HEK293 (cell line): Measurements from ENCODE around the gene PLEKHG5.
A peak's percentile ranks its signal among the peaks of the same experiment; 100 is the strongest.

Source experiments
- GLI2 ChIP-seq: fragments of 450-650 bp; formaldehyde crosslinking; IDR thresholded peaks from 2 replicates; pipeline ENCODE4; 2017; ENCODE audit warnings: missing biosample characterization, missing genetic modification characterization, low read depth, borderline replicate concordance
- HIC1 ChIP-seq: fragments of 450-650 bp; formaldehyde crosslinking; IDR thresholded peaks from 2 replicates; pipeline ENCODE4 v1.5.1; 2016; ENCODE audit warnings: missing biosample characterization, missing genetic modification characterization
- HOXC10 ChIP-seq: sonication (generic); formaldehyde crosslinking; IDR thresholded peaks from 2 replicates; pipeline ENCODE4 v1.8.1; 2023; ENCODE audit warnings: mild to moderate bottlenecking, missing genetic modification reagents
- HOXD13 ChIP-seq: sonication (generic); formaldehyde crosslinking; IDR thresholded peaks from 2 replicates; pipeline ENCODE4 v1.8.0; 2022; ENCODE audit warnings: missing genetic modification reagents, borderline replicate concordance
- MEIS1 ChIP-seq: sonication (generic); formaldehyde crosslinking; IDR thresholded peaks from 2 replicates; pipeline ENCODE4 v1.8.1; 2022; ENCODE audit warnings: missing genetic modification reagents, mild to moderate bottlenecking, borderline replicate concordance
- SP7 ChIP-seq: fragments of 450-650 bp; formaldehyde crosslinking; IDR thresholded peaks from 2 replicates; pipeline ENCODE4 v1.5.1; 2016; ENCODE audit warnings: missing biosample characterization, missing genetic modification characterization
- WT1 ChIP-seq: fragments of 450-650 bp; formaldehyde crosslinking; IDR thresholded peaks from 2 replicates; pipeline ENCODE4 v1.5.1; 2016; ENCODE audit warnings: missing biosample characterization, missing genetic modification characterization
- ZEB2 ChIP-seq: fragments of 450-650 bp; formaldehyde crosslinking; IDR thresholded peaks from 2 replicates; pipeline ENCODE4 v1.5.1; 2016; ENCODE audit warnings: missing biosample characterization, missing genetic modification characterization
- ZFHX2 ChIP-seq: fragments of 450-650 bp; formaldehyde crosslinking; conservative IDR thresholded peaks from 2 replicates; pipeline ENCODE4 v1.5.1; 2016; ENCODE audit warnings: missing biosample characterization, missing genetic modification characterization
- ZNF132 ChIP-seq: fragments of 450-650 bp; formaldehyde crosslinking; IDR thresholded peaks from 2 replicates; pipeline ENCODE4 v1.5.1; 2017; ENCODE audit warnings: missing biosample characterization, missing genetic modification characterization, borderline replicate concordance
- ZNF138 ChIP-seq: fragments of 450-650 bp; formaldehyde crosslinking; IDR thresholded peaks from 2 replicates; pipeline ENCODE4 v1.5.1; 2016; ENCODE audit warnings: missing biosample characterization, missing genetic modification characterization, borderline replicate concordance
- ZNF214 ChIP-seq: fragments of 450-650 bp; formaldehyde crosslinking; IDR thresholded peaks from 2 replicates; pipeline ENCODE4 v1.5.1; 2017; ENCODE audit warnings: missing biosample characterization, mild to moderate bottlenecking, missing genetic modification characterization, borderline replicate concordance
- ZNF354C ChIP-seq: fragments of 450-650 bp; formaldehyde crosslinking; IDR thresholded peaks from 2 replicates; pipeline ENCODE4 v1.5.1; 2016; ENCODE audit warnings: missing biosample characterization, missing genetic modification characterization, low read depth, borderline replicate concordance
- ZNF366 ChIP-seq: fragments of 450-650 bp; formaldehyde crosslinking; conservative IDR thresholded peaks from 2 replicates; pipeline ENCODE4 v1.5.1; 2016; ENCODE audit warnings: missing biosample characterization, missing genetic modification characterization
- ZNF37A ChIP-seq: fragments of 450-650 bp; IDR thresholded peaks from 2 replicates; pipeline ENCODE4 v1.5.1; 2018; ENCODE audit warnings: missing biosample characterization, missing genetic modification characterization
- ZNF394 ChIP-seq: fragments of 450-650 bp; formaldehyde crosslinking; IDR thresholded peaks from 2 replicates; pipeline ENCODE4 v1.5.1; 2016; ENCODE audit warnings: missing biosample characterization, missing genetic modification characterization, mild to moderate bottlenecking, moderate library complexity, borderline replicate concordance
- ZNF404 ChIP-seq: fragments of 450-650 bp; formaldehyde crosslinking; IDR thresholded peaks from 2 replicates; pipeline ENCODE4 v1.5.1; 2017; ENCODE audit warnings: missing biosample characterization, missing genetic modification characterization
- ZNF521 ChIP-seq: fragments of 450-650 bp; formaldehyde crosslinking; IDR thresholded peaks from 2 replicates; pipeline ENCODE4 v1.5.1; 2017; ENCODE audit warnings: missing biosample characterization, mild to moderate bottlenecking, missing genetic modification characterization
- ZNF548 ChIP-seq: fragments of 450-650 bp; formaldehyde crosslinking; IDR thresholded peaks from 2 replicates; pipeline ENCODE4 v1.5.1; 2016; ENCODE audit warnings: missing biosample characterization, missing genetic modification characterization
- ZNF596 ChIP-seq: fragments of 450-650 bp; IDR thresholded peaks from 2 replicates; pipeline ENCODE4 v1.5.0; 2018; ENCODE audit warnings: missing biosample characterization, mild to moderate bottlenecking, missing genetic modification characterization, moderate library complexity
- ZNF600 ChIP-seq: fragments of 450-650 bp; formaldehyde crosslinking; IDR thresholded peaks from 2 replicates; pipeline ENCODE4 v1.5.1; 2016; ENCODE audit warnings: missing biosample characterization, missing genetic modification characterization
- ZNF654 ChIP-seq: fragments of 450-650 bp; formaldehyde crosslinking; IDR thresholded peaks from 2 replicates; pipeline ENCODE4 v1.5.1; 2016; ENCODE audit warnings: low read depth, missing biosample characterization, missing genetic modification characterization
- ZNF660 ChIP-seq: fragments of 450-650 bp; IDR thresholded peaks from 2 replicates; pipeline ENCODE4 v1.5.1; 2018; ENCODE audit warnings: missing biosample characterization, mild to moderate bottlenecking, missing genetic modification characterization
- ZNF785 ChIP-seq: fragments of 450-650 bp; formaldehyde crosslinking; IDR thresholded peaks from 2 replicates; pipeline ENCODE4 v1.5.1; 2016; ENCODE audit warnings: missing biosample characterization, missing genetic modification characterization
- ZNF830 ChIP-seq: fragments of 450-650 bp; IDR thresholded peaks from 2 replicates; pipeline ENCODE4 v1.5.0; 2018; ENCODE audit warnings: missing biosample characterization, missing genetic modification characterization, low read depth, mild to moderate bottlenecking, moderate library complexity
- TF ChIP-seq, protein P1 (sequence below): fragments of 450-650 bp; formaldehyde crosslinking; IDR thresholded peaks from 2 replicates; pipeline ENCODE4 v1.5.1; 2016; ENCODE audit warnings: missing biosample characterization, missing genetic modification characterization
- TF ChIP-seq, protein P2 (sequence below): fragments of 450-650 bp; formaldehyde crosslinking; IDR thresholded peaks from 2 replicates; pipeline ENCODE4 v1.5.0; 2017; ENCODE audit warnings: missing biosample characterization, missing genetic modification characterization, borderline replicate concordance
- TF ChIP-seq, protein P3 (sequence below): fragments of 450-650 bp; formaldehyde crosslinking; IDR thresholded peaks from 2 replicates; pipeline ENCODE4 v1.5.1; 2016; ENCODE audit warnings: missing biosample characterization, missing genetic modification characterization
- TF ChIP-seq, protein P4 (sequence below): fragments of 450-650 bp; formaldehyde crosslinking; IDR thresholded peaks from 2 replicates; pipeline ENCODE4 v1.5.1; 2017; ENCODE audit warnings: missing biosample characterization, missing genetic modification characterization

The PLEKHG5 gene

GRCh38 chr1:6475381-6476133 is 15.9 kb downstream of the PLEKHG5 start (continued):
- TF ChIP-seq, protein P1, sequence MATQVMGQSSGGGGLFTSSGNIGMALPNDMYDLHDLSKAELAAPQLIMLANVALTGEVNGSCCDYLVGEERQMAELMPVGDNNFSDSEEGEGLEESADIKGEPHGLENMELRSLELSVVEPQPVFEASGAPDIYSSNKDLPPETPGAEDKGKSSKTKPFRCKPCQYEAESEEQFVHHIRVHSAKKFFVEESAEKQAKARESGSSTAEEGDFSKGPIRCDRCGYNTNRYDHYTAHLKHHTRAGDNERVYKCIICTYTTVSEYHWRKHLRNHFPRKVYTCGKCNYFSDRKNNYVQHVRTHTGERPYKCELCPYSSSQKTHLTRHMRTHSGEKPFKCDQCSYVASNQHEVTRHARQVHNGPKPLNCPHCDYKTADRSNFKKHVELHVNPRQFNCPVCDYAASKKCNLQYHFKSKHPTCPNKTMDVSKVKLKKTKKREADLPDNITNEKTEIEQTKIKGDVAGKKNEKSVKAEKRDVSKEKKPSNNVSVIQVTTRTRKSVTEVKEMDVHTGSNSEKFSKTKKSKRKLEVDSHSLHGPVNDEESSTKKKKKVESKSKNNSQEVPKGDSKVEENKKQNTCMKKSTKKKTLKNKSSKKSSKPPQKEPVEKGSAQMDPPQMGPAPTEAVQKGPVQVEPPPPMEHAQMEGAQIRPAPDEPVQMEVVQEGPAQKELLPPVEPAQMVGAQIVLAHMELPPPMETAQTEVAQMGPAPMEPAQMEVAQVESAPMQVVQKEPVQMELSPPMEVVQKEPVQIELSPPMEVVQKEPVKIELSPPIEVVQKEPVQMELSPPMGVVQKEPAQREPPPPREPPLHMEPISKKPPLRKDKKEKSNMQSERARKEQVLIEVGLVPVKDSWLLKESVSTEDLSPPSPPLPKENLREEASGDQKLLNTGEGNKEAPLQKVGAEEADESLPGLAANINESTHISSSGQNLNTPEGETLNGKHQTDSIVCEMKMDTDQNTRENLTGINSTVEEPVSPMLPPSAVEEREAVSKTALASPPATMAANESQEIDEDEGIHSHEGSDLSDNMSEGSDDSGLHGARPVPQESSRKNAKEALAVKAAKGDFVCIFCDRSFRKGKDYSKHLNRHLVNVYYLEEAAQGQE (tag by site-specific recombination) = no peak
- TF ChIP-seq, protein P2, sequence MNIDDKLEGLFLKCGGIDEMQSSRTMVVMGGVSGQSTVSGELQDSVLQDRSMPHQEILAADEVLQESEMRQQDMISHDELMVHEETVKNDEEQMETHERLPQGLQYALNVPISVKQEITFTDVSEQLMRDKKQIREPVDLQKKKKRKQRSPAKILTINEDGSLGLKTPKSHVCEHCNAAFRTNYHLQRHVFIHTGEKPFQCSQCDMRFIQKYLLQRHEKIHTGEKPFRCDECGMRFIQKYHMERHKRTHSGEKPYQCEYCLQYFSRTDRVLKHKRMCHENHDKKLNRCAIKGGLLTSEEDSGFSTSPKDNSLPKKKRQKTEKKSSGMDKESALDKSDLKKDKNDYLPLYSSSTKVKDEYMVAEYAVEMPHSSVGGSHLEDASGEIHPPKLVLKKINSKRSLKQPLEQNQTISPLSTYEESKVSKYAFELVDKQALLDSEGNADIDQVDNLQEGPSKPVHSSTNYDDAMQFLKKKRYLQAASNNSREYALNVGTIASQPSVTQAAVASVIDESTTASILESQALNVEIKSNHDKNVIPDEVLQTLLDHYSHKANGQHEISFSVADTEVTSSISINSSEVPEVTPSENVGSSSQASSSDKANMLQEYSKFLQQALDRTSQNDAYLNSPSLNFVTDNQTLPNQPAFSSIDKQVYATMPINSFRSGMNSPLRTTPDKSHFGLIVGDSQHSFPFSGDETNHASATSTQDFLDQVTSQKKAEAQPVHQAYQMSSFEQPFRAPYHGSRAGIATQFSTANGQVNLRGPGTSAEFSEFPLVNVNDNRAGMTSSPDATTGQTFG (tag by site-specific recombination) = no peak
- TF ChIP-seq ZNF785 (no peak), ZFHX2 (tag by site-specific recombination) (peak; percentile 81), ZNF366 (no peak), ZEB2 (tag by site-specific recombination) (peak; percentile 80), SP7 (tag by site-specific recombination) (peak; percentile 59), WT1 (tag by site-specific recombination) (no peak), HIC1 (tag by site-specific recombination) (no peak), ZNF132 (no peak), ZNF354C (no peak), ZNF138 (no peak), HOXD13 (CRISPR knock-in tag) (no peak), ZNF830 (no peak), HOXC10 (CRISPR knock-in tag) (no peak), ZNF548 (tag by site-specific recombination) (no peak), ZNF214 (no peak), ZNF37A (tag by site-specific recombination) (no peak), ZNF404 (no peak), ZNF660 (tag by site-specific recombination) (no peak), ZNF521 (tag by site-specific recombination) (no peak), ZNF596 (tag by site-specific recombination) (no peak), ZNF394 (no peak), ZNF600 (tag by site-specific recombination) (peak; percentile 80), GLI2 (tag by site-specific recombination) (no peak), MEIS1 (no peak), ZNF654 (tag by site-specific recombination) (no peak)
- TF ChIP-seq, protein P3, sequence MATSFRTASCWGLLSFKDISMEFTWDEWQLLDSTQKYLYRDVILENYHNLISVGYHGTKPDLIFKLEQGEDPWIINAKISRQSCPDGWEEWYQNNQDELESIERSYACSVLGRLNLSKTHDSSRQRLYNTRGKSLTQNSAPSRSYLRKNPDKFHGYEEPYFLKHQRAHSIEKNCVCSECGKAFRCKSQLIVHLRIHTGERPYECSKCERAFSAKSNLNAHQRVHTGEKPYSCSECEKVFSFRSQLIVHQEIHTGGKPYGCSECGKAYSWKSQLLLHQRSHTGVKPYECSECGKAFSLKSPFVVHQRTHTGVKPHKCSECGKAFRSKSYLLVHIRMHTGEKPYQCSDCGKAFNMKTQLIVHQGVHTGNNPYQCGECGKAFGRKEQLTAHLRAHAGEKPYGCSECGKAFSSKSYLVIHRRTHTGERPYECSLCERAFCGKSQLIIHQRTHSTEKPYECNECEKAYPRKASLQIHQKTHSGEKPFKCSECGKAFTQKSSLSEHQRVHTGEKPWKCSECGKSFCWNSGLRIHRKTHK (tag by site-specific recombination) = no peak
- TF ChIP-seq, protein P4, sequence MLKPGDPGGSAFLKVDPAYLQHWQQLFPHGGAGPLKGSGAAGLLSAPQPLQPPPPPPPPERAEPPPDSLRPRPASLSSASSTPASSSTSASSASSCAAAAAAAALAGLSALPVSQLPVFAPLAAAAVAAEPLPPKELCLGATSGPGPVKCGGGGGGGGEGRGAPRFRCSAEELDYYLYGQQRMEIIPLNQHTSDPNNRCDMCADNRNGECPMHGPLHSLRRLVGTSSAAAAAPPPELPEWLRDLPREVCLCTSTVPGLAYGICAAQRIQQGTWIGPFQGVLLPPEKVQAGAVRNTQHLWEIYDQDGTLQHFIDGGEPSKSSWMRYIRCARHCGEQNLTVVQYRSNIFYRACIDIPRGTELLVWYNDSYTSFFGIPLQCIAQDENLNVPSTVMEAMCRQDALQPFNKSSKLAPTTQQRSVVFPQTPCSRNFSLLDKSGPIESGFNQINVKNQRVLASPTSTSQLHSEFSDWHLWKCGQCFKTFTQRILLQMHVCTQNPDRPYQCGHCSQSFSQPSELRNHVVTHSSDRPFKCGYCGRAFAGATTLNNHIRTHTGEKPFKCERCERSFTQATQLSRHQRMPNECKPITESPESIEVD = no peak
